DND-41 (cell line): ENCODE results near the gene SINHCAF.

Experiments used
- ATAC-seq: fragments of 200-7000 bp; cut with Tn5 transposase; 3 replicates; pipeline ENCODE4 v1.9.1; 2021; ENCODE audit warnings: low read depth; ENCODE audit not compliant: insufficient read depth
- DNase-seq: peaks from one replicate; pipeline ENCODE4 v3.0.0-alpha.2; 2020
- H2AFZ ChIP-seq: 2 replicates; pipeline ENCODE4 v1.6.0; 2012; ENCODE audit warnings: low read depth, low read length
- H3K27ac ChIP-seq: 2 replicates; pipeline ENCODE4 v1.5.1; 2012; ENCODE audit warnings: low read length, inconsistent platforms
- H3K27me3 ChIP-seq: fragments of 200-600 bp; sonication (generic); 2 replicates; pipeline ENCODE4 v1.6.0; 2012; ENCODE audit warnings: low read length, mild to moderate bottlenecking, inconsistent platforms; ENCODE audit not compliant: insufficient read depth, poor library complexity
- H3K36me3 ChIP-seq: 2 replicates; pipeline ENCODE4 v1.5.1; 2012; ENCODE audit warnings: low read length, inconsistent platforms; ENCODE audit not compliant: insufficient read depth
- H3K4me1 ChIP-seq: 2 replicates; pipeline ENCODE4 v1.5.1; 2012; ENCODE audit warnings: mild to moderate bottlenecking, low read length; ENCODE audit not compliant: insufficient read depth
- H3K4me2 ChIP-seq: 2 replicates; pipeline ENCODE4 v1.6.0; 2012; ENCODE audit warnings: mild to moderate bottlenecking, moderate library complexity, low read length, inconsistent platforms; ENCODE audit not compliant: insufficient read depth
- H3K4me3 ChIP-seq, 2 experiments: fragments of 200-600 bp in 1 of 2; shearing (Covaris generic) in 1 of 2; 2 replicates each; pipeline ENCODE4 v1.5.1; 2012 to 2016; ENCODE audit warnings: inconsistent platforms in 2 of 2, low read length in 2 of 2, mild to moderate bottlenecking in 2 of 2, low read depth in 1 of 2, moderate library complexity in 1 of 2
- H3K79me2 ChIP-seq: 2 replicates; pipeline ENCODE4 v1.6.0; 2012; ENCODE audit warnings: low read length, inconsistent platforms; ENCODE audit not compliant: insufficient read depth
- H3K9ac ChIP-seq: 2 replicates; pipeline ENCODE4 v1.6.0; 2012; ENCODE audit warnings: low read depth, mild to moderate bottlenecking, inconsistent platforms, low read length, moderate library complexity
- H3K9me3 ChIP-seq: 2 replicates; pipeline ENCODE4 v1.5.1; 2012; ENCODE audit warnings: low read length, moderate library complexity, mild to moderate bottlenecking, inconsistent platforms; ENCODE audit not compliant: insufficient read depth, severe bottlenecking
- H4K20me1 ChIP-seq: 2 replicates; pipeline ENCODE4 v1.6.0; 2012; ENCODE audit warnings: low read length; ENCODE audit not compliant: insufficient read depth
- CTCF ChIP-seq: IDR thresholded peaks from 2 replicates; pipeline ENCODE4 v1.5.1; 2012; ENCODE audit warnings: borderline replicate concordance, low read length, moderate library complexity, mild to moderate bottlenecking; ENCODE audit not compliant: poor library complexity, severe bottlenecking; ENCODE audit errors: extremely low read depth
- EZH2 ChIP-seq: IDR thresholded peaks from 3 replicates; pipeline ENCODE4 v1.6.1; 2012; ENCODE audit warnings: borderline replicate concordance, low read depth, mild to moderate bottlenecking, moderate library complexity, low read length, inconsistent platforms; ENCODE audit not compliant: severe bottlenecking

Gene SINHCAF

GRCh38 chr12:31322801-31323207 is 3.1 kb downstream of the SINHCAF start:
- H3K9me3 ChIP-seq: no peaks in the 10 kb centered on the region
- peaks cover 81% of the 10 kb centered on the region for H3K79me2 ChIP-seq
- TF ChIP-seq EZH2: no peak
- no peak for TF ChIP-seq CTCF
- H4K20me1 ChIP-seq: peaks cover 51% of the 10 kb centered on the region
- peaks cover 7% of the 10 kb centered on the region; the same call in 1 of the 2 replicates for H3K36me3 ChIP-seq
- peak overlapping the region; percentile 67 for H3K4me2 ChIP-seq
- H3K27ac ChIP-seq: no peak overlapping the region; the same call in 1 of the 2 replicates
- H3K4me3 ChIP-seq: peak overlapping the region; percentile 80 to 93; a peak in 3 of 4 replicates
- H3K4me1 ChIP-seq: peaks cover 66% of the 10 kb centered on the region
- H2AFZ ChIP-seq: no peak overlapping the region
- DNase-seq (no peak), ATAC-seq (no peak)
- peak overlapping the region; percentile 89 for H3K9ac ChIP-seq
- peaks cover 3% of the 10 kb centered on the region for H3K27me3 ChIP-seq

GRCh38 chr12:31321897-31322228 is 4.1 kb downstream of the SINHCAF start:
- Histone ChIP-seq H2AFZ (no peak overlapping the region), H3K4me3 (no peak overlapping the region; a peak in 1 of 4 replicates), H3K4me1 (peaks cover 74% of the 10 kb centered on the region), H3K27me3 (no peaks in the 10 kb centered on the region), H3K27ac (no peak overlapping the region; the same call in 1 of the 2 replicates), H3K9ac (no peak overlapping the region), H3K79me2 (peaks cover 90% of the 10 kb centered on the region), H3K9me3 (no peaks in the 10 kb centered on the region), H3K4me2 (peak overlapping the region; percentile 67), H3K36me3 (peaks cover 7% of the 10 kb centered on the region; the same call in 1 of the 2 replicates), H4K20me1 (peaks cover 60% of the 10 kb centered on the region)
- no peak for TF ChIP-seq CTCF
- no peak for TF ChIP-seq EZH2
- ATAC-seq: no peak
- no peak for DNase-seq

- Histone ChIP-seq H3K4me2 (peak overlapping the region; percentile 67), H3K9ac (no peak overlapping the region), H4K20me1 (peaks cover 65% of the 10 kb centered on the region), H3K27ac (no peak overlapping the region; the same call in 1 of the 2 replicates), H3K4me3 (no peak overlapping the region; a peak in 1 of 4 replicates), H3K4me1 (peaks cover 73% of the 10 kb centered on the region), H3K79me2 (peaks cover 96% of the 10 kb centered on the region), H2AFZ (no peak overlapping the region), H3K27me3 (no peaks in the 10 kb centered on the region), H3K36me3 (peaks cover 7% of the 10 kb centered on the region; the same call in 1 of the 2 replicates), H3K9me3 (no peaks in the 10 kb centered on the region)
- DNase-seq: no peak
- TF ChIP-seq CTCF (no peak), EZH2 (no peak)
- no peak for ATAC-seq
These were observed 4.6 kb downstream of the SINHCAF start for GRCh38 chr12:31321186-31321896.
